HepG2 (cell line): ENCODE data around the gene FGF14.

Experiments used
- MTF1 ChIP-seq: sonication (generic); formaldehyde crosslinking; IDR thresholded peaks from 2 replicates; pipeline ENCODE4 v1.5.0; 2020; ENCODE audit warnings: missing genetic modification reagents
- POLR2AphosphoS5 ChIP-seq: IDR thresholded peaks from 2 replicates; pipeline ENCODE4 v1.6.1; 2012; ENCODE audit warnings: low read depth, low read length
- SP2 ChIP-seq: sonication (generic); formaldehyde crosslinking; IDR thresholded peaks from 2 replicates; pipeline ENCODE4 v1.5.1; 2020; ENCODE audit warnings: mild to moderate bottlenecking, missing genetic modification reagents
- TF ChIP-seq, protein P1 (sequence below): sonication (generic); formaldehyde crosslinking; IDR thresholded peaks from 2 replicates; pipeline ENCODE4 v1.8.1; 2023; ENCODE audit warnings: missing genetic modification reagents, inconsistent platforms, borderline replicate concordance

DNA sequence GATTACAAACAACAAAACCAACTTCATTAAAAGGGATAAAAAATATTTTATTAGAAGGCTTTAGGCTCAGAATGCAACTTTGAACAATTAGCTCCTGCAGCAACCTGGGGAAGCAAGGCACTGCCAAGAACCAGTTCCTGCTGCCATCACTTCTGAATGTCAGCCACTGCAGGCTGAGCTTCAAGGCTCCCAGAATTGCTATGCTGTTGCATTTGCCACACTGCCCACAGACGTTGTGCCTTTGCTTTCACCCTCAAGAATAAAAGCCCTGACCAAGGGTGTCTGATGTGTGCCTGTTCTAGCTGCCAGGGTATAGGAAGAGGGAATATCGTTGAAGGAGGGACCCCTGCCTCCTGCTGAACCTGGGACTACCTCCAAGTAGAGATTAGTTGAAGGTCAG is 711.0 kb downstream of the FGF14 start:
- TF ChIP-seq SP2 (CRISPR knock-in tag): no peak
- no peak for TF ChIP-seq POLR2AphosphoS5
- TF ChIP-seq, protein P1, sequence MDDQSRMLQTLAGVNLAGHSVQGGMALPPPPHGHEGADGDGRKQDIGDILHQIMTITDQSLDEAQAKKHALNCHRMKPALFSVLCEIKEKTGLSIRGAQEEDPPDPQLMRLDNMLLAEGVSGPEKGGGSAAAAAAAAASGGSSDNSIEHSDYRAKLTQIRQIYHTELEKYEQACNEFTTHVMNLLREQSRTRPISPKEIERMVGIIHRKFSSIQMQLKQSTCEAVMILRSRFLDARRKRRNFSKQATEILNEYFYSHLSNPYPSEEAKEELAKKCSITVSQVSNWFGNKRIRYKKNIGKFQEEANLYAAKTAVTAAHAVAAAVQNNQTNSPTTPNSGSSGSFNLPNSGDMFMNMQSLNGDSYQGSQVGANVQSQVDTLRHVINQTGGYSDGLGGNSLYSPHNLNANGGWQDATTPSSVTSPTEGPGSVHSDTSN (CRISPR knock-in tag): no peak
- no peak for TF ChIP-seq MTF1
